A673 (cell line): ENCODE results near the gene SOCS3. TPM values are rescaled to one million over a fixed set of nuclear protein-coding genes. Genes with fewer than 3 reads are reported as not detected.

Experiments used
- BruUV-seq: library from RNA; stranded (reverse); fragments of 400-500 nt; replicated peaks from 2 replicates; lab custom pipeline; 2021; lab: Mats Ljungman, UMichigan
- CTCF ChIA-PET: fragments of 300-600 bp; sonication (Branson Sonifier 250); formaldehyde crosslinking; loops from one replicate; lab custom pipeline; 2022; ENCODE audit warnings: antibody characterized with exemption; lab: Charles Lee
- POLR2A ChIA-PET: fragments of 300-600 bp; sonication (Branson Sonifier 250); formaldehyde crosslinking; loops from one replicate; lab custom pipeline; 2022; ENCODE audit warnings: antibody characterized with exemption; ENCODE audit not compliant: low non-redundant PET; lab: Charles Lee
- DNase-seq: peaks from one replicate; pipeline ENCODE4 v3.0.0-alpha.2; 2015; ENCODE audit warnings: low spot score
- H3K27ac ChIP-seq: fragments of 200-600 bp; sonication (generic); 2 replicates; pipeline ENCODE4 v1.5.1; 2016; ENCODE audit warnings: mixed run types, low read depth, mild to moderate bottlenecking, mixed read lengths, antibody characterized with exemption, low read length; ENCODE audit not compliant: poor library complexity, severe bottlenecking
- H3K27me3 ChIP-seq: fragments of 200-600 bp; sonication (generic); replicated peaks from 2 replicates; pipeline ENCODE4 v1.6.1; 2017; ENCODE audit warnings: mixed run types, low read depth, mild to moderate bottlenecking, mixed read lengths, antibody characterized with exemption, low read length; ENCODE audit not compliant: insufficient read depth, poor library complexity
- H3K36me3 ChIP-seq: fragments of 200-600 bp; sonication (generic); 2 replicates; pipeline ENCODE4 v1.6.1; 2016; ENCODE audit warnings: mixed run types, mild to moderate bottlenecking, mixed read lengths, antibody characterized with exemption, low read length; ENCODE audit not compliant: insufficient read depth, poor library complexity, severe bottlenecking
- H3K4me1 ChIP-seq: fragments of 200-600 bp; sonication (generic); 2 replicates; pipeline ENCODE4 v1.6.1; 2017; ENCODE audit warnings: mixed run types, mild to moderate bottlenecking, mixed read lengths, antibody characterized with exemption, low read length; ENCODE audit not compliant: insufficient read depth, poor library complexity, severe bottlenecking
- H3K4me3 ChIP-seq: fragments of 200-600 bp; sonication (generic); 2 replicates; pipeline ENCODE4 v1.5.1; 2016; ENCODE audit warnings: low read depth, mixed run types, mild to moderate bottlenecking, mixed read lengths, low read length; ENCODE audit not compliant: poor library complexity, severe bottlenecking
- H3K9me3 ChIP-seq: fragments of 200-600 bp; sonication (generic); 2 replicates; pipeline ENCODE4 v1.6.1; 2016; ENCODE audit warnings: mixed run types, low read depth, mild to moderate bottlenecking, mixed read lengths, antibody characterized with exemption, low read length; ENCODE audit not compliant: poor library complexity, severe bottlenecking
- EZH2 ChIP-seq: fragments of 200-600 bp; sonication (generic); IDR thresholded peaks from 2 replicates; pipeline ENCODE4 v1.6.1; 2017; ENCODE audit warnings: borderline replicate concordance, low read depth, mild to moderate bottlenecking, mixed read lengths, antibody characterized with exemption, low read length; ENCODE audit not compliant: poor library complexity, severe bottlenecking
- intact Hi-C: fragments of 100-400 bp; cut with micrococcal nuclease; formaldehyde crosslinking; loops from one replicate; pipeline ENCODE4 v1.10.0; 2022; ENCODE audit not compliant: unreplicated experiment
- total RNA-seq: library from RNA; stranded (reverse); gene quantifications from 2 replicates; pipeline ENCODE4 v1.2.3, GENCODE V29; 2021
- TF ChIP-seq, protein P1 (sequence below): fragments of 300-800, 200-600 bp; sonication (generic); conservative IDR thresholded peaks from 2 replicates; pipeline ENCODE4 v1.5.1; 2017; ENCODE audit warnings: low read depth, mild to moderate bottlenecking, antibody characterized with exemption, low read length, moderate library complexity, mixed read lengths

SOCS3 gene
- total RNA-seq, 1 experiment from 2014 or later: 9.5 TPM

- Histone ChIP-seq H3K27ac (peak overlapping the region; percentile 51), H3K4me1 (peaks cover 49% of the 10 kb centered on the region), H3K9me3 (no peaks in the 10 kb centered on the region), H3K36me3 (no peaks in the 10 kb centered on the region), H3K4me3 (no peak overlapping the region), H3K27me3 (no peaks in the 10 kb centered on the region)
- intact Hi-C loops: no loop called here
- POLR2A ChIA-PET: no interaction called here
- DNase-seq: no peak
- TF ChIP-seq, protein P1, sequence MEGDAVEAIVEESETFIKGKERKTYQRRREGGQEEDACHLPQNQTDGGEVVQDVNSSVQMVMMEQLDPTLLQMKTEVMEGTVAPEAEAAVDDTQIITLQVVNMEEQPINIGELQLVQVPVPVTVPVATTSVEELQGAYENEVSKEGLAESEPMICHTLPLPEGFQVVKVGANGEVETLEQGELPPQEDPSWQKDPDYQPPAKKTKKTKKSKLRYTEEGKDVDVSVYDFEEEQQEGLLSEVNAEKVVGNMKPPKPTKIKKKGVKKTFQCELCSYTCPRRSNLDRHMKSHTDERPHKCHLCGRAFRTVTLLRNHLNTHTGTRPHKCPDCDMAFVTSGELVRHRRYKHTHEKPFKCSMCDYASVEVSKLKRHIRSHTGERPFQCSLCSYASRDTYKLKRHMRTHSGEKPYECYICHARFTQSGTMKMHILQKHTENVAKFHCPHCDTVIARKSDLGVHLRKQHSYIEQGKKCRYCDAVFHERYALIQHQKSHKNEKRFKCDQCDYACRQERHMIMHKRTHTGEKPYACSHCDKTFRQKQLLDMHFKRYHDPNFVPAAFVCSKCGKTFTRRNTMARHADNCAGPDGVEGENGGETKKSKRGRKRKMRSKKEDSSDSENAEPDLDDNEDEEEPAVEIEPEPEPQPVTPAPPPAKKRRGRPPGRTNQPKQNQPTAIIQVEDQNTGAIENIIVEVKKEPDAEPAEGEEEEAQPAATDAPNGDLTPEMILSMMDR: no peak
- TF ChIP-seq EZH2: no peak
- CTCF ChIA-PET: no interaction called here
- no TSS peak for BruUV-seq
Measured at GRCh38 chr17:78383725-78384471, 24.0 kb upstream of the SOCS3 start.

- no TSS peak for BruUV-seq
- no peaks in the 10 kb centered on the region for H3K36me3 ChIP-seq
- H3K4me1 ChIP-seq: peaks cover 52% of the 10 kb centered on the region
- DNase-seq: peak; percentile 52
- H3K27me3 ChIP-seq: no peaks in the 10 kb centered on the region
- CTCF ChIA-PET: no interaction called here
- intact Hi-C loops: no loop called here
- peak overlapping the region; percentile 14 for H3K4me3 ChIP-seq
- H3K27ac ChIP-seq: no peak overlapping the region
- TF ChIP-seq, protein P1: no peak
- no peak for TF ChIP-seq EZH2
- H3K9me3 ChIP-seq: no peaks in the 10 kb centered on the region
- POLR2A ChIA-PET: no interaction called here
Measured at GRCh38 chr17:78381601-78382232, 21.8 kb upstream of the SOCS3 start.

DNA sequence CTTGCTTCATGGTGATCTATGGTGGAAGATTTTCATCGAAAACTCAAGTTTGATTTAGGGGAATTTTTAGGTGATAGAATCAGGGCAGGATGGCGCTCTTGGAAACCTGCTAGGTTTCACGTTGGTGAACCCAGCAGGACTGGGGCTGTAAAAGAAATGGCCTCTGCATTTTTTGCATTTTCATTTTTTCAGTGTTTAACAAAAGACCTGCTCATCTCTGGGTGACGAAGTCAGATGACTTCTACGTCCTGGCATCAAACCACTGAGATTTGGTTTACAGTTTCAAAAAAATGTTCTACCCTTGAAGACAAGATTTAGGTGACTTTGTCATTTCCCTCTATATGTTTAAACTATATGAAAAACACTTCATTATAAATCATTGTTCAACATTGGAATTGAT, 20.5 kb upstream of the SOCS3 start:
- Histone ChIP-seq H3K27me3 (no peaks in the 10 kb centered on the region), H3K36me3 (no peaks in the 10 kb centered on the region), H3K27ac (no peak overlapping the region), H3K4me3 (peak overlapping the region; percentile 14), H3K9me3 (no peaks in the 10 kb centered on the region), H3K4me1 (peaks cover 46% of the 10 kb centered on the region)
- POLR2A ChIA-PET: interaction anchor here (0.7 kb wide), 1 partner anchor 21 kb away, joined by 3 read pairs; no protein-coding TSS in a partner anchor
- no peak for TF ChIP-seq EZH2
- TF ChIP-seq, protein P1: no peak
- BruUV-seq: TSS peak; percentile 26
- intact Hi-C loops: no loop called here
- no peak for DNase-seq
- CTCF ChIA-PET: no interaction called here
